Neuronal stem cell (in vitro differentiated cells): Measurements from ENCODE around the gene SYCP3.

Experiments
- DNase-seq: peaks from one replicate; pipeline ENCODE4 v3.0.0-alpha.2; 2013; ENCODE audit warnings: low spot score
- H2AFZ ChIP-seq: one replicate; pipeline ENCODE4 v1.6.1; 2013; ENCODE audit warnings: mild to moderate bottlenecking, low read length, inconsistent platforms
- H2AK5ac ChIP-seq: 2 replicates; pipeline ENCODE4 v1.6.1; 2013; ENCODE audit warnings: low read depth, mild to moderate bottlenecking, inconsistent platforms, low read length, moderate library complexity, mixed read lengths
- H2BK120ac ChIP-seq: 2 replicates; pipeline ENCODE4 v1.6.1; 2013; ENCODE audit warnings: low read depth, mild to moderate bottlenecking, inconsistent platforms, low read length, moderate library complexity, mixed read lengths
- H2BK12ac ChIP-seq: one replicate; pipeline ENCODE4 v1.6.1; 2013; ENCODE audit warnings: low read length, inconsistent platforms
- H2BK15ac ChIP-seq: 2 replicates; pipeline ENCODE4 v1.6.1; 2013; ENCODE audit warnings: mild to moderate bottlenecking, low read length, inconsistent platforms, mixed read lengths
- H2BK5ac ChIP-seq: one replicate; pipeline ENCODE4 v1.6.1; 2013; ENCODE audit warnings: inconsistent platforms, mild to moderate bottlenecking, low read length, moderate library complexity
- H3K14ac ChIP-seq: one replicate; pipeline ENCODE4 v1.6.1; 2013; ENCODE audit warnings: low read length, inconsistent platforms
- H3K18ac ChIP-seq: 2 replicates; pipeline ENCODE4 v1.6.1; 2013; ENCODE audit warnings: low read length, inconsistent platforms
- H3K23ac ChIP-seq: 2 replicates; pipeline ENCODE4 v1.6.1; 2013; ENCODE audit warnings: low read depth, mild to moderate bottlenecking, mixed read lengths, low read length, inconsistent platforms; ENCODE audit not compliant: poor library complexity
- H3K27ac ChIP-seq: replicated peaks from 3 replicates; pipeline ENCODE4 v1.5.1; 2013; ENCODE audit warnings: low read length, inconsistent platforms
- H3K27me3 ChIP-seq, 3 experiments: 2 replicates each; pipeline ENCODE4 v1.6.1; 2013; ENCODE audit warnings: low read length in 3 of 3, mild to moderate bottlenecking in 2 of 3, inconsistent platforms in 1 of 3, low read depth in 1 of 3, mixed read lengths in 1 of 3, moderate library complexity in 1 of 3; ENCODE audit not compliant: control insufficient read depth in 3 of 3, insufficient read depth in 3 of 3
- H3K36me3 ChIP-seq, 2 donors: replicated peaks in 1 of 2; 2 replicates each; pipeline ENCODE4 v1.6.1; 2013; ENCODE audit warnings: low read length in 2 of 2; ENCODE audit not compliant: control insufficient read depth in 2 of 2, insufficient read depth in 2 of 2
- H3K4ac ChIP-seq: 2 replicates; pipeline ENCODE4 v1.6.1; 2013; ENCODE audit warnings: inconsistent platforms, mild to moderate bottlenecking, low read length, moderate library complexity
- H3K4me1 ChIP-seq, 2 donors: 1 replicate in 1 of 2; 2 replicates in 1 of 2; pipeline ENCODE4 v1.6.1; 2013; ENCODE audit warnings: low read length in 2 of 2, low read depth in 1 of 2; ENCODE audit not compliant: control insufficient read depth in 2 of 2, insufficient read depth in 1 of 2
- H3K4me2 ChIP-seq: one replicate; pipeline ENCODE4 v1.6.1; 2013; ENCODE audit warnings: mild to moderate bottlenecking, low read length, inconsistent platforms; ENCODE audit not compliant: insufficient read depth, poor library complexity, severe bottlenecking
- H3K4me3 ChIP-seq, 2 donors: 2 replicates each; pipeline ENCODE4 v1.5.1; 2013; ENCODE audit warnings: low read length in 2 of 2, mild to moderate bottlenecking in 2 of 2, inconsistent platforms in 1 of 2, moderate library complexity in 1 of 2
- H3K79me1 ChIP-seq: one replicate; pipeline ENCODE4 v1.6.1; 2013; ENCODE audit warnings: low read depth, mild to moderate bottlenecking, inconsistent platforms, low read length, moderate library complexity
- H3K9ac ChIP-seq: one replicate; pipeline ENCODE4 v1.6.1; 2013; ENCODE audit warnings: mild to moderate bottlenecking, low read depth, low read length, inconsistent platforms; ENCODE audit not compliant: poor library complexity
- H3K9me3 ChIP-seq, 2 donors: replicated peaks in 1 of 2; 2 replicates each; pipeline versions ENCODE3 to v1.6.1; 2013; ENCODE audit warnings: low read length in 2 of 2, mild to moderate bottlenecking in 2 of 2, inconsistent platforms in 1 of 2, low read depth in 1 of 2, mixed read lengths in 1 of 2, moderate library complexity in 1 of 2; ENCODE audit not compliant: control insufficient read depth in 2 of 2, insufficient read depth in 1 of 2
- H4K8ac ChIP-seq: one replicate; pipeline ENCODE4 v1.6.1; 2013; ENCODE audit warnings: low read depth, mild to moderate bottlenecking, inconsistent platforms, low read length, moderate library complexity
- H4K91ac ChIP-seq: one replicate; pipeline ENCODE4 v1.6.1; 2013; ENCODE audit warnings: low read length, low read depth, mild to moderate bottlenecking, inconsistent platforms; ENCODE audit not compliant: poor library complexity
- whole genome bisulfite sequencing, 2 donors: extraction: QIAGEN DNeasy Blood & Tissue Kit; methylation state at CpG; one replicate each; pipeline ENCODE4 v1.1.7; 2013; ENCODE audit warnings: missing lambda C conversion rate in 2 of 2, mixed read lengths in 1 of 2; ENCODE audit not compliant: insufficient read length in 2 of 2, insufficient replicate concordance in 1 of 2; ENCODE audit errors: extremely low coverage in 2 of 2; 5-methylcytosine and 5-hydroxymethylcytosine counted together

The SYCP3 gene

GRCh38 chr12:101697930-101698799 is 41.1 kb downstream of the SYCP3 start:
- peaks cover 2% of the 10 kb centered on the region for H3K79me1 ChIP-seq
- H3K4ac ChIP-seq = no peak overlapping the region
- no peak overlapping the region for H4K8ac ChIP-seq
- H2BK15ac ChIP-seq = peak overlapping the region; percentile 32
- H4K91ac ChIP-seq = no peak overlapping the region
- H2BK120ac ChIP-seq = no peak overlapping the region
- H2AFZ ChIP-seq = peak overlapping the region; percentile 97
- H3K36me3 ChIP-seq = no peaks in the 10 kb centered on the region
- peaks cover 0 to 23% (median 19%) of the 10 kb centered on the region in 3 experiments for H3K27me3 ChIP-seq
- H2AK5ac ChIP-seq = no peak overlapping the region
- peak overlapping the region; percentile 81 to 97 for H3K4me3 ChIP-seq
- H3K4me1 ChIP-seq = peaks cover 0 to 2% of the 10 kb centered on the region in 2 donors
- WGBS, 2 donors = no CpG with 5 or more reads among the region's 67 CpGs
- no peak overlapping the region for H2BK12ac ChIP-seq
- H3K9ac ChIP-seq = peak overlapping the region; percentile 90
- H3K9me3 ChIP-seq = peaks cover 0 to 4% of the 10 kb centered on the region in 2 donors
- peak overlapping the region; percentile 0 for H3K14ac ChIP-seq
- peak overlapping the region; percentile 92 for H3K23ac ChIP-seq
- H3K27ac ChIP-seq = no peak overlapping the region
- peak overlapping the region; percentile 99 for H3K4me2 ChIP-seq
- peak; percentile 42 for DNase-seq
- peak overlapping the region; percentile 95 for H3K18ac ChIP-seq
- H2BK5ac ChIP-seq = no peak overlapping the region

GRCh38 chr12:101697197-101697929 is 41.9 kb downstream of the SYCP3 start, which contains the start of gene CHPT1:
Gene CHPT1 (plus strand): TSS chr12:101697640. CDS start chr12:101697862, 222 bp downstream.
- no peak within 1 kb of the TSS for H3K27ac ChIP-seq
- WGBS, 2 donors = no CpG with 5 or more reads among the region's 80 CpGs

GRCh38 chr12:101696251-101697196 is 42.7 kb downstream of the SYCP3 start:
- H3K79me1 ChIP-seq = peaks cover 2% of the 10 kb centered on the region
- no peak for DNase-seq
- no peak overlapping the region for H3K27ac ChIP-seq
- peaks cover 0 to 4% of the 10 kb centered on the region in 2 donors for H3K9me3 ChIP-seq
- no peaks in the 10 kb centered on the region for H3K36me3 ChIP-seq
- H2BK120ac ChIP-seq = no peak overlapping the region
- H3K23ac ChIP-seq = no peak overlapping the region
- peak overlapping the region; percentile 97 for H2AFZ ChIP-seq
- peak overlapping the region; percentile 99 for H3K4me2 ChIP-seq
- H2AK5ac ChIP-seq = no peak overlapping the region
- H3K4me3 ChIP-seq = peak overlapping the region; percentile 81 to 93
- H3K4me1 ChIP-seq = peaks cover 0 to 2% of the 10 kb centered on the region in 2 donors
- H3K14ac ChIP-seq = no peak overlapping the region
- no CpG with 5 or more reads among the region's 18 CpGs for WGBS, 2 donors
- no peak overlapping the region for H3K4ac ChIP-seq
- H2BK5ac ChIP-seq = no peak overlapping the region
- no peak overlapping the region for H3K9ac ChIP-seq
- H4K8ac ChIP-seq = no peak overlapping the region
- H2BK15ac ChIP-seq = no peak overlapping the region
- H2BK12ac ChIP-seq = no peak overlapping the region
- H3K27me3 ChIP-seq = peaks cover 0 to 23% (median 22%) of the 10 kb centered on the region in 3 experiments
- no peak overlapping the region for H4K91ac ChIP-seq
- H3K18ac ChIP-seq = peak overlapping the region; percentile 90

More at GRCh38 chr12:101697197-101697929, 41.9 kb downstream of the SYCP3 start, which contains the start of gene CHPT1:
- H2BK15ac ChIP-seq = peak within 1 kb of the TSS; percentile 32
- peak within 1 kb of the TSS; percentile 90 for H3K14ac ChIP-seq
- peak; percentile 63 for DNase-seq
- no peak within 1 kb of the TSS for H2BK120ac ChIP-seq
- H3K4me3 ChIP-seq = peak within 1 kb of the TSS; percentile 81 to 97
- H3K27me3 ChIP-seq = peaks cover 0 to 23% (median 20%) of the 10 kb centered on the region in 3 experiments
- no peak within 1 kb of the TSS for H4K8ac ChIP-seq
- H3K4me1 ChIP-seq = peaks cover 0 to 2% of the 10 kb centered on the region in 2 donors
- H3K9me3 ChIP-seq = peaks cover 0 to 4% of the 10 kb centered on the region in 2 donors
- peak within 1 kb of the TSS; percentile 99 for H3K4me2 ChIP-seq
- peak within 1 kb of the TSS; percentile 97 for H2AFZ ChIP-seq
- H2BK12ac ChIP-seq = no peak within 1 kb of the TSS
- peak within 1 kb of the TSS; percentile 92 for H3K23ac ChIP-seq
- H2AK5ac ChIP-seq = no peak within 1 kb of the TSS
- no peaks in the 10 kb centered on the region for H3K36me3 ChIP-seq
- peak within 1 kb of the TSS; percentile 95 for H3K18ac ChIP-seq
- H3K4ac ChIP-seq = no peak within 1 kb of the TSS
- H3K9ac ChIP-seq = peak within 1 kb of the TSS; percentile 90
- H4K91ac ChIP-seq = no peak within 1 kb of the TSS
- H3K79me1 ChIP-seq = peaks cover 2% of the 10 kb centered on the region
- no peak within 1 kb of the TSS for H2BK5ac ChIP-seq
